Mammary epithelial cell (primary cell): ENCODE measurements around the gene SH2D6.

Source experiments
- CTCF ChIP-seq, 2 donors: IDR thresholded peaks in 1 of 2; conservative IDR thresholded peaks in 1 of 2; 2 replicates each; pipeline ENCODE4 v1.5.1; 2011 to 2012; ENCODE audit warnings: inconsistent platforms in 2 of 2, low read length in 2 of 2, mild to moderate bottlenecking in 2 of 2, control low read depth in 1 of 2, low read depth in 1 of 2; ENCODE audit not compliant: insufficient read depth in 1 of 2; ENCODE audit errors: extremely low read depth in 1 of 2
- EZH2 ChIP-seq: IDR thresholded peaks from 2 replicates; pipeline ENCODE4 v1.6.1; 2012; ENCODE audit warnings: low read length, inconsistent platforms, borderline replicate concordance

GRCh38 chr2:85368921-85369320, 49.6 kb upstream of the SH2D6 start:
- TF ChIP-seq CTCF (conservative IDR thresholded peaks at IDR 0.05 in 1 of 2, IDR thresholded peaks at IDR 0.05 in 1 of 2; ENCODE audit: extremely low read depth in 1 of 2, insufficient read depth in 1 of 2, low read depth in 1 of 2, low read length in 2 of 2) (no peak), EZH2 (no peak)
